GM20431 (cell line): ENCODE results near the gene MRPL11.

ENCODE experiments used
- in situ Hi-C: fragments of 300-500 bp; cut with MseI, MboI; formaldehyde crosslinking; loops from one replicate; pipeline ENCODE4 v1.15.0; 2020; ENCODE audit warnings: low sequenced_read_pairs; ENCODE audit not compliant: unreplicated experiment

Gene MRPL11

DNA sequence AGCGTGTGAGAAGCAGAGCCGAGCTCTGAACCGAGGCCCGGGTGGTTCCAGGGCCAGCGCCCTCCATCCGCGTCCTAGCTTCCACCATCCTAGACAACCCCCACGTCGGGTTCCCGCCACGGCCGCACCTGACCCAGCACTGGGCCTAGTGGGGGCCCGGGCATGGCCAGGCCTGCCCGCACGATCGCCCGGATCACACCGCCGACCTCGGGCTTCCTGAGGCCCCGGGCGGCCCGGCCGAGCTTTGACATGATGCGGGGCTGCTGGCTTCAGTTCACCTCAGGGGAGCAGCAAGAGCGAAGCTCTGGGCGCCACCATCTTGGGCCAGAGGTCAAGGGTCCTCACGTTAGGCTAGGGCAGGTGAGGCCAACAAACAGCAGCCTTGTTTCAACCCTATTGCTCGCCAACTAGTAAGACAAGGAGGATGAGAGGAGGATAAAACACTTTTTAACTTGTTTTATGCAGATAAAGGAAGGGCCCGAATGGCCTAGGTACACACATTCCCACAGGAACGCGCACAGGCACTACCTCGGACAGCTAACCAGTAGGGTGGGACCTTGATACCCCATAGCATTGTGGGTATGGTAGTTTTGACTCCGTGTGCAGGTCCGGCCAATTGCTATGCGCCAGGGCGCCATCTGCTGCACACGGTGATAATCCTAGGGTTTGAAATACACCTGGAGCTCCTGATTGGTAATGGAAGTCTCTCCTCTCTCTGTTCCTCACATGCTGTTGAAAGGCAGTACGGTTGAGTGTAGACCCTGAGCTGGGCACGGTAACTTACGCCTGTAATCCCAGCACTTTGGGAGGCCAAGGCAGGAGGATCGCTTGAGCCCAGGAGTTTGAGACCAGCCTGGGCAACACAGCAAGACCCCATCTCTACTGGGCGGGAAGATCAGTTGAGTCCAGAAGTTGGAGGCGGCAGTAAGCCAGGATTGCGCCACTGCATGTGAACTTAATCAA is at the start of gene MRPL11:
Gene MRPL11 (minus strand): TSS at position 345 of the 963 bp plus-strand sequence. CDS start 94 bp downstream, at position 251.
- in situ Hi-C loops = no loop called here

DNA sequence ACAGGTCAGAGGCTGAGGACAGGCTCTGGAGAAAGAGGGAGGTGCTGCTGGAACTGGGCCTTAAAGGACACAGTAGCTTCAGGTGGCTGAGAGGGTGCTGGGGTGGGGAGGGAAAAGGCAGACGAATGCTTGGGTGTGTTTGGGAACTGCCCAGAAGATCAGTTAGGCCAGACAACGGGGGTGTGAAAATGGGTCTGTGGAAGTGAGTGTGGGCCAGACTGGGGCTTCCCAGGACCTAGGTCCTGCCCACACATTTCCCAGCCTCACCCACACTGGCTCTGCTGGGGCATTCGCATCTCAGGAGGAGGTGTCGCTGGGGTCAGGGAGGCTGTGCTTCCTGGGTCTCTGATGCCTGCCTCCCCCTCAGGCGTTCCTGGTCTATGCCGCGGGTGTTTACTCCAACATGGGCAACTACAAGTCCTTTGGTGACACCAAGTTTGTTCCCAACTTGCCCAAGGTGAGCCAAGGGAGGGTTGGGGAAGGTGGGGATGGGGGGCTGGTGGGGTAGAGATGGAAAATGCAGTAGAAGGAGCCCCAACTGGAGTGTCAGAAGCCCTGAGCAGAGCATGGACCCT is 46.2 kb upstream of the MRPL11 start:
- in situ Hi-C loops = no loop called here

DNA sequence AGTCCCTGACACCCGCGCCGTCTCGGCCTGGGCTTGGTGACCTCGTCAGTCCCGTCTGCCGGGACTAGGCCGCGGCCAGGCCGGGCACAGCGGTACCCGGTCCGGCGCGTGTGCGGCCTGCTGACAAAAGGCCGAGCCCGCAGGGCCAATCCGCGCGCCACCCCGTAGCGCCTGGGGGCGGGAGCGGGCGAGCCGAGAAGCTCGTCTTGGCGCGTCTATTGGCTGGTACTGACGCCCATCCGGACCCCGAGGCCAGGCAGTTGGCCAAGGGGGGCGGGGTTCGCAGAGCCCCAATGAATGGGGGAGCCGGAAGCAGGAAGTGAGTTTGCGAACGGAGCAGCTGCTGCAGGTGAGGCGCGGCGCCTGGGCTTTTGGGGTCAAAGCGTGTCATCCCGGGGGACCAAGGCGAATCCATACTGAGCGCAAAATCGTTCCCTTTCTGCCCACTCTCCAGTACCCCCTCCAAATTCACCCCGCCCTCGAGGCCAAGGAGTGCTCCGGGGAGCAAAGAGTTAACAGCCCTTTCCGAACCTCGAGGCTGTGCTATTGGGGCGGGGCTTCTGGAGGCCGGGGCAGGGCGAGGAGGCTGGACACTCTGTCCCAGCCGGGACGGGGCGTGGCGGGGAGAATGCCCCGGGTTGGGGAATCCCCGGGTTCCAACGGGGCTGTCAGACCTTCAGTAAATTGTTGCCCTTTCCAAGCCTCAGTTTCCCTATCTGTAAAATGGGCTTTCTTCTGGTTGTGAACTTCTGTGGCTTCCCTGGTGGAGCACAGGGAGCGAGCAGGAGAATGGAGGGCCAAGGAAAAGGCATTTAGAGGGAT is 41.7 kb upstream of the MRPL11 start, which contains the start of gene DPP3:
Gene DPP3 (plus strand): TSS at position 318 of the 822 bp plus-strand sequence. CDS start 1,767 bp downstream, outside the sequence.
- in situ Hi-C loops = no loop called here

DNA sequence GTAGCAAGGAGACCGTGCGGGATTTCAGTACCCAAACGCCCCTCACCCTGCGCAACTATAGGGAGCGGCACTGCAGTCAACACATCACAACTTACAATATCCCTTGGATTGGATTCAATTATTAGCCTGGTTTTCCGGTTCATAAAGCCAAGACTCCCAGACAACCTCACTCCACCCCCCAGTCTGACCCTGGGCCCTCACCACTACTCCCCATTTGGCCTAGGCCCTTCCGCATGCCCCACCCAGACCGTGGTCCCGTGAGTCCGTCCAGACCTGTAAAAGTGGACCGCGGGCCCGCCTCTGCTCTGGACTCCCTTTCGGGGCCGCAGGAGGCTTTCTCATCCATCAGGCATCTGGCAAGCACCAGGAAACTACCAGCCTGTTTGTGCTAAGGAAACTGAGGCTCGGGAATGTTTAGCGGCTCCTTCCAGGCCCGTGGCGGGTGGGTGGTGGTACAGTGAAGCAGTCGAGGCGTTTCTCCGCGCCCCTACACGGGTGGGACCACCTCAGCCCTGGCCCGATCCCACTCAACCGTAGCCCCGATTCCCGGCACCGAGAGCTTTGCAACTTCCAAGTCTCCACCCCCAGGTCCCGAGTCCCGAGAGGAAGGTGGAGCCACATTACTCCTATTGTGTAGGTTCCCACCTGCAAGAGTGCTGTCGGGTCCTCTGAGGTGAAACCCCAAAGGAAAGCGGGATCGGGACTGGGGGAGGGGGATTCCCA is 40.9 kb upstream of the MRPL11 start:
- in situ Hi-C loops = no loop called here

DNA sequence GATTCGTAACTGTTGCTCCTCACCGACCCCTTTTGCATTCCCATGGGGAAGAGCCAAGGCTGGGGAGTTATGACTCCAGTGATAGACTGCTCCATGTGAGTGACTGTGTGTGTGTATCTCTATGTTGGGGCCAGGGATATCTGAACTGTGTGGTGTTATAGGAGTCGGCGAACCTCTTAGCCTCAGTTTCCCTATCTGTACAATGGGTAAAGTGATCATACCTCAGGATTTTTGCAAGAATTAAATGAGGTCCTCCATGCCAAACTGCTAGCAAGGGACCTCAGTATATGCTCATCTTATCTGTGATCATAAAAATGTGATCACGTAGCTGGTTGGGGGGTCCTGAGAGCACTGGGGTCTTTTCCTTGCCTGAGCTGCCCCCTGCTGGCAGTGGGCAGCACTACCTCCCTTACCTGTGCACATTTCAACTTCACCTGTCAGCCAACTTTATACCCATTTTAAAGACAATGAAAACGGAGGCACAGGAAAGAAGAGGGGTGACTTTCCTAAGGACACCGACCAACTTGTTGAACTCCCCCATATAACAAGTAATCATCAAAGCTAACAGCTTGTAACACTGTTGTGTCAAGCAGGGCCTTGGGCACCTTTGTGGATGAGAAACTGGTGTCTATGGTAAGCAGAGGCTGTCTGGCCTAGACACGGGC is 40.2 kb upstream of the MRPL11 start:
- in situ Hi-C loops = no loop called here

DNA sequence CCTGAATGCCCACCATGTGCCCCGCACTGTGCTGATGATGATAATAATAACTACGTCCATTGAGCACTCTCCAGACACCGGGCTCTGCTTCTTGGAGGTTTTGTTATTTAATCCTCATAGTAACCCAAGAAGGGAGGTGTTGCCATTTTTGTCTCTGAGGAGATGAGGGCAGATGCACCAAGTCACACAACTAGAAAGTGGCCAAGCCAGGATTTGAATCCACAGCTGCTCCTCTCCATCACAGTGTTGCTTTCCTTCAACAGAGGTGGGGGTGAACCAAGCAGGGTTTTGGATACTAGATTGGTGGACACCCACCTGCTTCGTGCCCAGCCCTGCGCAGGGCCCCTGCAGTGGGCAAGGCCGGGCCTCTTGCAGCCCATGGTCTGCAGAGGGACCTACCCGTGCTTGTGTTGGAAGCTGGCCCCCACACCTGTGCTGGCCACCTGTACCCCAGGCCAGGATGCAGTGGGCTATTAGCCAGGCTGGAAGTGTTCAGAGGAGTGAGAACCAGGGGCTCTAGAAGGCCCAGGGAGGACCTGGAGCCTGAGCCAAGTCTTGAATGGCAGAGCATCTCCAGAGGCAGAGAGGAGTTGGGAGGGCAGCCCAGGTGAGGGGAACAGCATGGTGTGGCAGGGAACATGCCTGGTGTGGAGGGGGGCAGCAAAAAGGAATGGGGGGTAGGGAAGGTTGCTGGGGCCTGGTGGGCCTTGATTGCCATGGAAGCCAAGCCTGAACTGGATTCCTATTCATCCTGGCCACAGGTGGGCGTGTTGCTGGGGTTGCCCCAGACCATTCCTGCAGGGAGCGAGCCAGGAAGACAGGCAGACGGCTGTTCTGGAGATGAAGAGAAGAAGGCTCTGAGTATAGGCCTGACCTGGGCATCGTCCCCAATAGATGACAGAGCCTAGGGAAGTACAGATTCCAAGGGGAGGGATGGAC is 38.9 kb upstream of the MRPL11 start:
- in situ Hi-C loops = no loop called here

DNA sequence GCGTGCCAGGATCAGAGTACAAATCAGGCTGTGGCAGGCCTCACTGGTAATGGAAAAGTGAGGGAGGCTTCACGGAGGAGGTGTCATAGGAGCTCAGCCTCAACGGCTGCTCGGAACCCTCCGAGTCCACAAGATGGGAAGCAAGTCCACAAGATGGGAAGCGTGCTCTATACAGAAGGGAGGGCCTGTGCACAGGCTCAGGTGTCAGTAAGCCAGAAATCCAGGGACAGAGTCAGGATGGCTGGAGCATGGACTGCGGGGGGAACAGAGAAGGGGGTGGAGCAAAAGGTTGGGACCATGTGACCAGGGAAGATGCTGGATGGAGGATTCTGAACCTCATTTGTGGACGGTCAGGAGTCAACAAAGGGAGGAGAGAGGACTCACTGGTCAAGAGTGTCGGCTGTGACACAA is 38.2 kb upstream of the MRPL11 start:
- in situ Hi-C loops = no loop called here

DNA sequence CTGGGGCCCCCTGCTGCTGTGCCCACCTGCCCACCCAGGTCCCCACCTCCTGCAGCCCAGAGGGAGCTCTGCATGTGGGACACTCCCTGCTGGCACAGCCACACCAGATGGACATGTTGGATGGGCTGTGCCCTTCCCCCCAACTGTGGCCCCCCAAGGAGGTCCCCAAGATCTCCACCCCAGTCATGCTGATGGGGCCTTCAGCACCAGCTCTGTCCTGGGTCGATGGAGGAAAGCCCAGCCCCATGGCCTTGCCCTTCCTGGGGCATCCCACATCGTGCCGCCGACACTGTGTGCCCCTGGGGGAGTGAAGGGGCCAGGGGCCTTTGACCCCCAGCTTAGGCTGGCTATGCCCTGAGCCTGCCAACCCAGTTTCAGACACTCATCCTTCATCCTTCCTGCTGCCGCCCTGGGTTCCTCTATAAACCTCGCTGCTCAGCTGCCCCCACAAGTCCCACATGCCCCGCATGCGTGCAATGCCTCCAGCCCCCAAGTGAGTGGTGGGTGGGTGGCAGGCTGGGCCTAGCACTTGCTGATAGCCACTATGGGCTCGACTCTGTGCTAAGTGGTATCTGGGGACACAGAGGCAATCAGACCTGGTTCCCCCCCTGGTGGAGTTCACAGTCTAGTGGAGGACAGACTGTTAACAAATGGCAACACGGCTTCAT is 37.7 kb upstream of the MRPL11 start:
- in situ Hi-C loops = no loop called here

DNA sequence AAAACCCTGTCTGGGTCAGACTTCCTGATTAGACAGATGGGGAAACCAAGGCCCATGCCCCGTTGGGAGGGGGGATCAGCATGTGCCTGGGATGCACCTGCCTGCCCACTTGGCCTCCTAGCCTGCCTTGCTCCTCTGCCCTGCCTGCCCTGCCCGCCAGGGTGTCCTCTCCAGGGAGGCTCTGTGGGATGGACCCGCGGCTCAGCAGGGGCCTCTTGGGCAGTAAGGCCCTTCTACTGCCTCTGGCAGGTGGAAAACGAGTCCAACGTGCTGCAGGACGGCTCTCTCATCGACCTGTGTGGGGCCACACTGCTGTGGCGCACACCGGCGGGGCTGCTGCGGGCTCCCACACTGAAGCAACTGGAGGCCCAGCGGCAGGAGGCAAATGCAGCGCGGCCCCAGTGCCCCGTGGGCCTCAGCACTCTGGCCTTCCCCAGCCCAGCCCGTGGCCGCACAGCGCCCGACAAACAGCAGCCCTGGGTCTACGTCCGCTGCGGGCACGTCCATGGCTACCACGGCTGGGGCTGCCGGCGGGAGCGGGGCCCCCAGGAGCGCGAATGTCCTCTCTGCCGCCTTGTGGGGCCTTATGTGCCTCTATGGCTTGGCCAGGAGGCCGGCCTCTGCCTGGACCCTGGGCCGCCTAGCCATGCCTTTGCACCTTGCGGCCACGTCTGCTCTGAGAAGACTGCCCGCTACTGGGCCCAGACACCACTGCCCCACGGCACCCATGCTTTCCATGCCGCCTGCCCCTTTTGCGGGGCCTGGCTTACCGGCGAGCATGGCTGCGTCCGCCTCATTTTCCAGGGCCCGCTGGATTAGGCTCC is 36.9 kb upstream of the MRPL11 start:
- in situ Hi-C loops = no loop called here

DNA sequence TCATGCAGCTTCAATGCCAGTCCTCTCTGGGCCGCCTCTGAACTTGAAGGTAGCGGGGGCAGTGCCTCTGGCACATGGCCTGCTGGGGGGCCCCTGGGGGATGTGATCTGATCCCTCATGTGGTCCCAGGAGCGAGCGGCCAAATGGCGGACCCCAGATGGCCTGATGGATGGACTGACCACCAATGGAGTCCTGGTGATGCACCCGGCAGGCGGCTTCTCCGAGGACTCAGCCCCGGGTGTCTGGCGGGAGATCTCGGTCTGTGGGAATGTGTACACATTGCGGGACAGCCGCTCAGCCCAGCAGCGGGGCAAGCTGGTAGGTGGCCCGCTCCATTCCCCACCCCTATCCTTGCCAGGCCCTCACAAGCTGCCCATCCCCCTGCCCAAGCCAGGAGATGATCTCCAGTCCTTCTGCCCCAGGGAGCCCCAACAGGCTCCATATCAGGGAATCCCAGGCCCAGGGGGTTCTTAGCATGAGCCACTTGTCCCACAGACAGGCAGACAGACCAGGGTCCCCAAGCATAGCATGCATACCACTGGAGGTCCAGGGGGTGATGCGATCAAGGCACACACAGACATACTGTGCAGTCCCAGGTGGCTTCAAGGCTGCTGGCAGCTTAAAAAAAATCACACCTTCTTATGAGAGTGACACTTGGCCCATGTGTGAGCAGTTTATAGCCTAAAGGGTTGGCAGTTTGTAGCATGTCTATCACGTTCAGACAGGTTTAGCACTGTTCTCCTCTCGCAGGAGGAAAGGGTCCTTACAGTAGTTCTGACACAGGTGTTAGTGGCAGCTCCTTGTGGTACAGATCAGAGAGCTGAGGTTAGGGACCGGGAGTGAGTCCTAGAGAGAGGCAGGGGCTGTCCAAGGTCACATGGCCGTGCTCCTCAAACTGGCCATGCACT is 35.2 kb upstream of the MRPL11 start:
- in situ Hi-C loops = no loop called here

DNA sequence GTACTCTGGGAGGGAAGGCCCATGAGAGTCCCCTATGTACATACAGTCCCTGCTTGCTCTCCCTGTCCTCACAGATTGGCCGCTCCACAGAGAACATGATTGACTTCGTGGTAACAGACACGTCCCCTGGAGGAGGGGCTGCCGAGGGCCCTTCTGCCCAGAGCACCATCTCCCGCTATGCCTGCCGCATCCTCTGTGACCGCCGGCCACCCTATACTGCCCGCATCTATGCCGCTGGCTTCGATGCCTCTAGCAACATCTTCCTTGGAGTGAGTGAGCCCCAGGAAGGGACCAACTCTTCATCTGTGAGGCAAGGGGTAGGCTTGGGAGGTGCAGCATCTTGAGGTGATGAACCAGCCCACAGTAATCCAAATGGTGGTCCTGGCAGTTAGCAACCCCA is 34.5 kb upstream of the MRPL11 start:
- in situ Hi-C loops = no loop called here

DNA sequence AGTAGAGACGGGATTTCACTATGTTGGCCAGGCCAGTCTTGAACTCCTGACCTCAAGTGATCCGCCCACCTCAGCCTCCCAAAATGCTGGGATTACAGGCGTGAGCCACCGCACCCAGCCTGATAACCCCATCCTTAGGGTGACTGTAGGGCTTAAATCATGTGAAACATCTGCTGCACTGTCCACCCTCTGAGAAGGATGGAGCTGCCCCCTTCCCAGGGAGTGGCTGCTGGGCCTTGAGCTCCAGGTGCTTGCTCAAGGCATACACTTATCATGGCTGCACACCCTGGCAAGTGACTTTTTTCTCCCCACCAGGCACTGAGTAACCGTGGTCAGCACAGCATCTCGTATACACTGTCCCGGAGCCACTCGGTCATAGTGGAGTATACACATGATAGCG is 33.4 kb upstream of the MRPL11 start:
- in situ Hi-C loops = no loop called here

DNA sequence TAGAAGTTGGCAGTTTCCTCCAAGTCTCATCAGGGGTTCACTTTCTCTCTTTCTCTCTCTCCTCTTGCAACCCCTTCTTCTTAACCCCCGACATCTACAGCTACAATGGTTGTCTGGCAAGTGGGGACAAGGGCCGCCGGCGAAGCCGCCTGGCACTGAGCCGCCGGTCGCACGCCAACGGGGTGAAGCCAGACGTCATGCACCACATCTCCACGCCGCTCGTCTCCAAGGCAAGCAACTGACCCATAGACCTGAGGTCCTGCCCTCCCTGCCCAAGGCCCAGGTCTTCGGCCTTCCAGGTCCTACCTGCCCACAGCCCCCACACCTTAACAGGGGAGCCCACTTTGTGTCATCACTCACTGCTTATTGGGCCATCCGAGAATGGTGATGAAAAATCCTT is 32.5 kb upstream of the MRPL11 start:
- in situ Hi-C loops = no loop called here

DNA sequence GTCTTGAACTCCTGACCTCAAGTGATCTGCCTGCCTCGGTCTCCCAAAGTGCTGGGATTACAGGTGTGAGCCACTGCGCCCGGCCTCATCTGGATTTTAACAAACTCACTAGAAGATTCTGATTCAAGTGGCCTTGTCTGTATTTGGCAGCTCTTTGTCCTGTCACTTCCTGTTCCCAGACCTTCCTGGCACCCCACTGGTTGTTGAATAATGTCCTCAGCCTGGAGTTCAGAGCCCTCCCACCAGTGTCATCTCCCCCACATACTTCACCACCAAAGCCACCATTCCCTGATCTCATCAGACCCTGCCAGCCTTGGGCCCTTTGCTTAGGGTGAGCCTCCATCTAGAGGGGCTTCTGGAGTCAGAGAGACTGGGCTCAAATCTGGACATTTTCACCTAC is 31.4 kb upstream of the MRPL11 start:
- in situ Hi-C loops = no loop called here

DNA sequence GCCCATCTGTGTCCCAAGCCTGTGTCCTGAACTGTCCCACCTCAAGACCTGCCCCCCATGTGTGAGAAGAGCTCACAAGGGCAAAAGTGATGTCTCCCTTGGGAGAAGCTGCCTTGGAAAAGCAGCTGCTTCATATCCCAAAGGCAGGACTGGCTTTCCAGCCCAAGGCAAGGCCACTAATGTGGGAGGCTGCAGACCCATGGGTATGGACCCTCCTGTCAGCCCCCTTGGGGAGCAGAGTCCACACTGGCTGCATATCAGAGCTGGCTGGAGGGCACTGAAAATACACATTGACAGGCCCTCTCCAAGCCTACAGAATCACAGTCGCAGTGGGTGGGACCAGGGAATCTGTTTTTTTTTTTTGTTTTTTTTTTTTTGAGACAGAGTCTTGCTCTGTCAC is 30.8 kb upstream of the MRPL11 start:
- in situ Hi-C loops = no loop called here

DNA sequence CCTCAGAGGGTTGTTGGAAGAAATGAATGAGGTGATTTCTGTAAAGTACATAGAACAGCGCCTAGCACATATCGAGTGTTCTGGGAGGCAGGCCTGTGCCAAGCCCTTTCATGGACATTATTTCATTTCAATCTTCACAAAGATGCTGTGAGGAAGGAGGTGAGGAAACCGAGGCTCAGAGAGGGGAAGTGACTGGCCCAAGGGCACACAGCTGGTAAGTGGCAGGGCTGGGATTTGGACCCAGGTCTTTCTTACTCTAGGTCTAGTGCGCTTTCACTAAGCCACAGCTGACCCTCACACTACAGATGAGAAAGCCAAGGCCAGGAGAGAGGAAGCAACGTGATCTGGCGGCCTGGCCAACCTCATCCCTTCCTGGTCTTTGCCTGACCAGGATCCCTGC is 30.0 kb upstream of the MRPL11 start:
- in situ Hi-C loops = no loop called here
